ENCODE measurements around the gene TSC22D1. TPM values are rescaled to one million over a fixed set of nuclear protein-coding genes. Genes with fewer than 3 reads are reported as not detected.
A peak's percentile ranks its signal among the peaks of the same experiment; 100 is the strongest.
"Not testable (repeated sequence)": the region's sequence is repeated elsewhere in the genome, so short reads cannot be mapped to it uniquely, and the experiment has no call there.

Gene TSC22D1
- total RNA-seq, 1 experiment from 2014 or later: 37.2 TPM

GRCh38 chr13:44506251-44506650 lies 69.9 kb downstream of the TSC22D1 start:
- no peak for DNase-seq (ENCODE audit: low spot score)

GRCh38 chr13:44504116-44504515 lies 72.0 kb downstream of the TSC22D1 start:
- no peak for DNase-seq (ENCODE audit: low spot score)

GRCh38 chr13:44498969-44499368 lies 77.2 kb downstream of the TSC22D1 start:
- DNase-seq (ENCODE audit: low spot score): no peak

- DNase-seq (ENCODE audit: low spot score): no peak
Measured at GRCh38 chr13:44498502-44498901, 77.6 kb downstream of the TSC22D1 start.

GRCh38 chr13:44497801-44498200 lies 78.3 kb downstream of the TSC22D1 start:
- no peak for DNase-seq (ENCODE audit: low spot score)

GRCh38 chr13:44493213-44493812 lies 82.8 kb downstream of the TSC22D1 start:
- DNase-seq (ENCODE audit: low spot score): no peak

- DNase-seq (ENCODE audit: low spot score): no peak
Measured at GRCh38 chr13:44489751-44490150, 86.4 kb downstream of the TSC22D1 start.

GRCh38 chr13:44487989-44488388 lies 88.1 kb downstream of the TSC22D1 start:
- DNase-seq (ENCODE audit: low spot score): no peak

GRCh38 chr13:44484562-44485138 lies 91.5 kb downstream of the TSC22D1 start:
- no peak for DNase-seq (ENCODE audit: low spot score)

- peak; percentile 23 for DNase-seq (ENCODE audit: low spot score)
Measured at GRCh38 chr13:44474122-44474910, 101.8 kb downstream of the TSC22D1 start.

GRCh38 chr13:44471686-44472085 lies 104.4 kb downstream of the TSC22D1 start:
- DNase-seq (ENCODE audit: low spot score): peak; percentile 60

GRCh38 chr13:44470638-44471562 lies 105.2 kb downstream of the TSC22D1 start:
- DNase-seq (ENCODE audit: low spot score): peak; percentile 33

- no peak for DNase-seq (ENCODE audit: low spot score)
Measured at GRCh38 chr13:44468874-44469273, 107.3 kb downstream of the TSC22D1 start.

GRCh38 chr13:44465318-44465717 lies 110.8 kb downstream of the TSC22D1 start:
- DNase-seq (ENCODE audit: low spot score): peak; percentile 18

- no peak for DNase-seq (ENCODE audit: low spot score)
Measured at GRCh38 chr13:44464471-44464870, 111.7 kb downstream of the TSC22D1 start.

- no peak for DNase-seq (ENCODE audit: low spot score)
Measured at GRCh38 chr13:44463759-44464158, 112.4 kb downstream of the TSC22D1 start.

- no peak for DNase-seq (ENCODE audit: low spot score)
Measured at GRCh38 chr13:44459674-44460073, 116.5 kb downstream of the TSC22D1 start.

GRCh38 chr13:44458313-44458975 lies 117.7 kb downstream of the TSC22D1 start:
- DNase-seq (ENCODE audit: low spot score): no peak

- DNase-seq (ENCODE audit: low spot score): not testable (repeated sequence)
Measured at GRCh38 chr13:44456212-44456611, 119.9 kb downstream of the TSC22D1 start.

GRCh38 chr13:44455769-44456168 lies 120.4 kb downstream of the TSC22D1 start:
- no peak for DNase-seq (ENCODE audit: low spot score)

GRCh38 chr13:44453881-44454280 lies 122.2 kb downstream of the TSC22D1 start:
- DNase-seq (ENCODE audit: low spot score): no peak
